Measurements from ENCODE around the gene HINT3. TPM values are rescaled to one million over a fixed set of nuclear protein-coding genes. Genes with fewer than 3 reads are reported as not detected.

The HINT3 gene
- total and polyA plus RNA-seq, 2 of the 13 experiments (the other 11 are each of a cell fraction or from before 2014, with no cell fraction given) = 3.1 to 22.8 TPM

GRCh38 chr6:125918681-125919566, 37.6 kb upstream of the HINT3 start (continued):
- TF ChIP-seq TFE3 (CRISPR knock-in tag; IDR thresholded peaks at IDR 0.05) (peak; percentile 30; the same call in 1 of the 2 replicates), ZNF670 (CRISPR knock-in tag; IDR thresholded peaks at IDR 0.05; ENCODE audit: borderline replicate concordance) (no peak; the same call in 1 of the 2 replicates), POLR2AphosphoS5 (IDR thresholded peaks at IDR 0.05; ENCODE audit: low read depth, low read length) (peak; percentile 77), ZSCAN29 (CRISPR knock-in tag; conservative IDR thresholded peaks at IDR 0.05) (no peak; the same call in 1 of the 2 replicates), ZNF512 (CRISPR knock-in tag; IDR thresholded peaks at IDR 0.05) (0 out of 2 replicates have a peak, but pooled peaks have one; percentile 22), ZNF331 (CRISPR knock-in tag; IDR thresholded peaks at IDR 0.05) (peak; percentile 88), TBX3 (IDR thresholded peaks at IDR 0.05; ENCODE audit: borderline replicate concordance) (no peak), KLF12 (CRISPR knock-in tag; IDR thresholded peaks at IDR 0.05; ENCODE audit: borderline replicate concordance) (no peak), CREB3 (CRISPR knock-in tag; IDR thresholded peaks at IDR 0.05) (no peak), ZBTB1 (CRISPR knock-in tag; IDR thresholded peaks at IDR 0.05; ENCODE audit: borderline replicate concordance) (no peak), ZSCAN12 (CRISPR knock-in tag; IDR thresholded peaks at IDR 0.05) (no peak), ZNF260 (CRISPR knock-in tag; IDR thresholded peaks at IDR 0.05; ENCODE audit: borderline replicate concordance, low read depth) (no peak), ZHX2 (IDR thresholded peaks at IDR 0.05; ENCODE audit: low read depth) (no peak), ZHX2 (CRISPR knock-in tag; IDR thresholded peaks at IDR 0.05; ENCODE audit: borderline replicate concordance) (no peak), KLF6 (CRISPR knock-in tag; IDR thresholded peaks at IDR 0.05) (peak; percentile 56), ZC3H13 (CRISPR knock-in tag; IDR thresholded peaks at IDR 0.05) (no peak), ZNF619 (CRISPR knock-in tag; IDR thresholded peaks at IDR 0.05) (no peak)
